Right kidney (tissue), 1 donor: ENCODE measurements around the gene STX7.

Experiments
- DNase-seq: peaks from one replicate; pipeline ENCODE4 v3.0.0-alpha.2; 2016

The STX7 gene

GRCh38 chr6:132478266-132478665 is 34.6 kb downstream of the STX7 start:
- no peak for DNase-seq

GRCh38 chr6:132476688-132477087 is 36.2 kb downstream of the STX7 start:
- no peak for DNase-seq

GRCh38 chr6:132475925-132476324 is 37.0 kb downstream of the STX7 start:
- no peak for DNase-seq

- DNase-seq = no peak
Measured at GRCh38 chr6:132471787-132472186, 41.1 kb downstream of the STX7 start.

GRCh38 chr6:132466952-132467351 is 46.0 kb downstream of the STX7 start:
- no peak for DNase-seq

GRCh38 chr6:132465530-132466485 is 47.1 kb downstream of the STX7 start:
- DNase-seq = no peak

- no peak for DNase-seq
Measured at GRCh38 chr6:132464538-132465256, 48.2 kb downstream of the STX7 start.

- DNase-seq = no peak
Measured at GRCh38 chr6:132461958-132462357, 51.0 kb downstream of the STX7 start.

GRCh38 chr6:132459605-132459952 is 53.3 kb downstream of the STX7 start:
- DNase-seq = no peak

- no peak for DNase-seq
Measured at GRCh38 chr6:132458887-132459604, 53.9 kb downstream of the STX7 start.

- DNase-seq = no peak
Measured at GRCh38 chr6:132456700-132457143, 56.2 kb downstream of the STX7 start.

- no peak for DNase-seq
Measured at GRCh38 chr6:132446855-132447241, 66.1 kb downstream of the STX7 start.

- DNase-seq = no peak
Measured at GRCh38 chr6:132446141-132446854, 66.6 kb downstream of the STX7 start.

GRCh38 chr6:132445201-132445951 is 67.5 kb downstream of the STX7 start:
- DNase-seq = no peak

GRCh38 chr6:132443206-132443605 is 69.7 kb downstream of the STX7 start:
- no peak for DNase-seq

GRCh38 chr6:132430110-132430509 is 82.8 kb downstream of the STX7 start:
- no peak for DNase-seq

GRCh38 chr6:132425176-132425575 is 87.7 kb downstream of the STX7 start:
- no peak for DNase-seq

- no peak for DNase-seq
Measured at GRCh38 chr6:132423839-132424238, 89.1 kb downstream of the STX7 start.

GRCh38 chr6:132418235-132418965 is 94.5 kb downstream of the STX7 start:
- DNase-seq = no peak

GRCh38 chr6:132414761-132415160 is 98.2 kb downstream of the STX7 start:
- no peak for DNase-seq

- DNase-seq = no peak
Measured at GRCh38 chr6:132414322-132414721, 98.6 kb downstream of the STX7 start.
